Measurements from ENCODE around the gene FANCB.

Gene FANCB

DNA sequence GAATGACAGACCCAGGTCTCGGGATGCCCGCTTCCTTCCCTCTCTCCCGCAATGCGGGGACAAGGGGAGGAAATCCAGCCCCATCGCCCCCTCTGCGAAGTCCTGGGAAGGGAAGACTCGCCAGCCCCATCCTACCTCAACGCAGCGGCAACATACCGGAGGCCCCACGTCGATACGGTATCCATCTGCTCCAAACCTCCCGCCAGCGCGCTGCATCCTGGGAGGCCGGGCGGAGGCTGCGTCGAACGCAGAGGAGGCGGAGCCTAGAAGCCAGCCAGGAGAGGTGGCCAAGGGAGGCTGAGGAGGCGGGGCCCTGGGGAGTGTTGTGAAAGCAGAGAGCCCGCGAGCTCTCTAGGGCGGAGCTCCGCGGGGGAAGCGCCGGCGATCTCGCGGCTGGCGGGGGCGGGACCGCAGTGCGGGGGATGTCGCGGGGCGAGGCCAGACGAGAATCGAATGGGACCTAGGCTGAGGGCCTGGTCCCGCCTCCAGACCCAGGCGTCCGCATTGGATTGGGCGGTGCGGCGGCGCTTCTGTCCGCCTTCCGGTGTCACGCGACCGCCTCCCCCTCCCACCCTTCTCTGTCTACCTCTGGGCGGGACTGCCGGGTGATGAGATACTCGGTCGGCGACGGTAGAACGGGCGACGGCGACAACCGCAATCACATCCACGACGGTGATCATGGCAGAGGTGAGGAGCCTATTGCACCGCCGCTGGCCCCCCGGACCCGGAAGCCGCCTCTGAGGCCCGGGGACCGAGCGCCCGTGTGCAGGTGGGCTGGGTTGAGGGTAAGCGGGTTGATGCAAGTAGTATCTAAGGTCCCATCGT lies at the start of gene FANCB, which contains the start of gene MOSPD2:
Gene FANCB (minus strand): TSS at position 219 of the 825 bp plus-strand sequence. CDS start 7,559 bp downstream, outside the sequence.
Gene MOSPD2 (plus strand): TSS at position 571 of the 825 bp plus-strand sequence. CDS start 108 bp downstream, at position 679.
- DNase-seq = peak; percentile 90 to 94

- DNase-seq = no peak
Observed at GRCh38 chrX:14922437-14922836, 49.6 kb upstream of the FANCB start.

DNA sequence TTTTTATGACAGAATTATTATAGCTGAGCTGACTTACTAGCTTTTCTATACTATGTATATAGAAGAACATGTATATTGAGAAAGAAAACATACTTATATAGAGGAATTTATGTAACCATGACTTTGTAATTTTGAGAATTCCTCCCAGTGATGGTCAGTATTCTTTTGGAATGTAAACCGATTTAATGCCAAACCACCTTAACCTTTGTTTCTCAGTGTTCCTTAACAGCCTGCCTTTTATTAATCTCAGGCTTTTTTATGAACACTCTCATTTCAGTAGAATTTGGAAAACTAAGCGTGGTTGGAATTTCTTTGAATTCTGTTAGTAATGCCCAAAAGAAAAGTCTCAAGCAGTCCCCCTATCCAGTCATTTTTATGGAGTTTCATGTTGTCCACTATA lies 47.3 kb upstream of the FANCB start:
- no peak for DNase-seq

- no peak for DNase-seq
Observed at GRCh38 chrX:14919407-14919806, 46.5 kb upstream of the FANCB start.

DNA sequence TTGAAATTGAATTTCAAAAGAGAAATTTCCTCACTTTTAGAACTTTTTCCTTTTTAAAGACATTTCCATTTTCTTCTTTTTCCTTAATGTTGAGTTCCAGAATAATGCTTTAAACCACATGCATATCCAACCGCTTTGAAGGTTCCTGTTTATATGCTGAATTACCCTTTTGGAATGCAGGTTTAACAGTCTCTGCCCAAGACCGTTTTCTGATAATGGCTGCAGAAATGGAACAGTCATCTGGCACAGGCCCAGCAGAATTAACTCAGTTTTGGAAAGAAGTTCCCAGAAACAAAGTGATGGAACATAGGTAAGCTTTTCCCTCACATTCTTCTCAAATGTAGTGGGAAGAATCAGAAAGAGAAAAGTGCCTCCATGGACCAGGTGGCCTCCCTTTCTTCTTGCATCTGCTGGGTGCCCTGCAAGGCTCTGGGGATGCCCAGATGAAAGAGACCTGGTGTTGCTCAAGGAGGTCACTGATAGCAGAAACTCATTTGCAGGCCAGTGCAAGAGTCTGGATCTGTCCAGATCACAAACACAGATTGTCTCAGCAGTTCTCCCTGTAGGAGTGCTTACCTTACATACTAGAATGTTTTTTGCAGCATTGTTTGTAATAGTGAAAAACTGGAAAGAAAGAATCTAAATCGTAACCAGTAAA lies 43.3 kb upstream of the FANCB start:
- DNase-seq = no peak

DNA sequence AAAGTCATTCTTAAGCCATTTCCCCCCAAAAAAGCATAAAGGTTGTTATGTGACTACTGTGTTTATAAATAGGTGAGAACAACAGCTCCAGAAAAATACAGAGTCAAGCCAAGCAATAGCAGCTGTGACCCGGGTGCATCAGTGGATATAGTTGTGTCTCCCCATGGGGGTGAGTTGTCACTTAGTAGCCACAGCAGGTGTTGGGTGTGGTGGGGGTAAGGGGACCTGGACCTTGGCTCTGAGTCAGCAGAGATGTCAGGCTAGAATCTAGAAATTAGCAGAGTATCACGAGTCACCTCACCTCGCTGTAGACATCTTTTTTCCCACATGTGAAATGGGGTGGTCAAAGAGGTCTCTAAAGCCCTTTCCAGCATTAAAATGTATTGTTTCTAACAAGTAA lies 42.7 kb upstream of the FANCB start:
- DNase-seq = no peak

GRCh38 chrX:14913241-14913640 lies 40.4 kb upstream of the FANCB start:
- DNase-seq = no peak

DNA sequence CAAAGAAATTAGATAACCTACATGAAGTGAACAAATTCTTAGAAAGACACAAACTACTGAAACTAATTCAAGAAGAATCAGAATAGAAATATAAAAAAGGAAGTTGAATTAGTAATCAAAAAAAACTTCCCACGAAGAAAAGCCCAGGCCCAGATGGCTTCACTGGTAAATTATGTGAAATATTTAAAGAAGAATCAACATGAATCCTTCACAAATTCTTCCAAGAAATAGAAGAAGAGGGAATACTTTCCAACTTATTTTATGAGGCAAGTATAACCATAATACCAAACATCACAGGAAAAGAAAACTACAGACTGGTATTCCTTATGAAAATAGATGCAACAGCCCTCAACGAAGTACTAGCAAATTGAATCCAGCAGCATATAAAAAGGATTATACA lies 31.0 kb upstream of the FANCB start:
- no peak for DNase-seq

- DNase-seq = no peak
Observed at GRCh38 chrX:14902537-14902936, 29.7 kb upstream of the FANCB start.

GRCh38 chrX:14899607-14900006 lies 26.7 kb upstream of the FANCB start:
- no peak for DNase-seq

- no peak for DNase-seq
Observed at GRCh38 chrX:14897042-14897441, 24.2 kb upstream of the FANCB start.

- DNase-seq = no peak
Observed at GRCh38 chrX:14896273-14896672, 23.4 kb upstream of the FANCB start.

- no peak for DNase-seq
Observed at GRCh38 chrX:14886252-14886651, 13.4 kb upstream of the FANCB start.

DNA sequence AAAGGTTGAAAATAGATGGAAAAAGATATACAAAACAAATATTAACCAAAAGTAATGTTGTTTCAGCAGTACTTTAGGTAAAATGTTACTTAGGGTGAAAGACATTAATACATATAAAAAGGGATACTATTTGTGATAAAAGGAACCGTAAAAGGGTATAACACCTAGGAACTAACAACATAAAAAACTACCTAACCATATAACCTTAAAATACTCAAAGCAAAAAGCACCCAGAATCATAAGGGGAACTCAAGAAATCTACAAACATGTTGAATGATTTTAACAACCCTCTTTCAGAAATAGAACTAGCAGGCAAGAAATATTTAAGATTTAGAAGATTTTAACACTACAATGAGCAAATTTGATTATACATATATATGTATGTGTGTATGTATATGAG lies 11.8 kb upstream of the FANCB start:
- no peak for DNase-seq

- no peak for DNase-seq
Observed at GRCh38 chrX:14883826-14884225, 11.0 kb upstream of the FANCB start.

DNA sequence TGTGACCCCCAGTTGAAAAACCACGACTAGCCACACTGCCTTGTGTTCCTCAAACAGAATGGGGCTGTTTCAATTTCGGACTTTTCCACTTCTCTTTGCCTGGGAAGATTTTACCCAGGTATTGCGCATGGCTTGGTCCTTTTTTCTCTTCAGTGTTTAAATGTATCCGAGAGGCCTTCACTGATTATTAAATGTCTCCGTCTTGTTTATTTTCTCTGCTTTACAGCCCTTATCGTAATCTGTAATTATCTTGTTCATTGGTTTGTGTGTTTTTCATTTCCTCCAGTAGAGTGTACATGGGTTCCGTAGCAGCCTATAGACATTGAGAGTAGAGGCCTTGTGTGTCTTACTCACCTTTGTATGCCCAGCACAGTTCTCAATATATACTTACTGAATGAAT lies 2.8 kb upstream of the FANCB start:
- DNase-seq = no peak

- no peak for DNase-seq
Observed at GRCh38 chrX:14873676-14874049, 794 bp upstream of the FANCB start.

- DNase-seq = no peak
Observed at GRCh38 chrX:14872355-14872754, 514 bp downstream of the FANCB start.

GRCh38 chrX:14871767-14872166 lies 1.1 kb downstream of the FANCB start:
- DNase-seq = no peak

DNA sequence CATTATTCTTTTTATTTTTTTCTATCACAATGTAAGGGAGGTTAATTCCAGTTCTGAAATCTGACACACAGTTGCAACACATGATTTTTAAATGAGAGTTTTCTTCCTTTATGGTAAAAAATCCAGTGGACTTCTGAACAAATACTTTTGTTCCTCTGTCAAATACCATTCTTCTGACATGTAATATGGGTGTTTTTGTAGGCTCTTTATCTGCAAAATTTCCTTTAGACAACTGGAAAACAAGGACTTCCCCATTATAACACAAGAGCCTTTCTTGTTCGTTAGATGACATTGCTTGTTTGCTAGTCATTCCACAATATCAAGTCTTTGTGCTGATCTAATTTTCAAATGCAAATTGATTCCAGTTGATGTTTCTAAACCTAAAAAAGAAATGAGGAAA lies 7.7 kb downstream of the FANCB start:
- no peak for DNase-seq

DNA sequence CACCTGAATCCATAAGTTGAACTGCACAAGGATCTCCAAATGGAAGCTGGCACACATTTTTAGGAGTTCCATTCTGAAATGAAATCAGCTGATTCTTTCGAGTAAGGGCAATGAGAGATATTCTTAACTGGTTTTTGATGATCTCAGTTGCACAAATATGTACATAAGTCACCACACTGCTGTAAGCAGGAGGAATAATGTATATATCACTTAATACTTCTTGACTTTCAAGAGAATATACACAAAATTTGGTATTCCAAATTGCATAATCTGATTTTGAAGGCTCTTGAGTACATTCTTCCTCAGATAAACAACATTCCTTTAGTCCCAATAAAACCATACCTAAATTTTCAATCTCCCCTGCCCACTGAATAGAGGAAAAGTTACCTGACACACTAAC lies 8.2 kb downstream of the FANCB start:
- DNase-seq = no peak

GRCh38 chrX:14851526-14851925 lies 21.3 kb downstream of the FANCB start:
- no peak for DNase-seq

GRCh38 chrX:14843666-14844065 lies 29.2 kb downstream of the FANCB start:
- DNase-seq = no peak

DNA sequence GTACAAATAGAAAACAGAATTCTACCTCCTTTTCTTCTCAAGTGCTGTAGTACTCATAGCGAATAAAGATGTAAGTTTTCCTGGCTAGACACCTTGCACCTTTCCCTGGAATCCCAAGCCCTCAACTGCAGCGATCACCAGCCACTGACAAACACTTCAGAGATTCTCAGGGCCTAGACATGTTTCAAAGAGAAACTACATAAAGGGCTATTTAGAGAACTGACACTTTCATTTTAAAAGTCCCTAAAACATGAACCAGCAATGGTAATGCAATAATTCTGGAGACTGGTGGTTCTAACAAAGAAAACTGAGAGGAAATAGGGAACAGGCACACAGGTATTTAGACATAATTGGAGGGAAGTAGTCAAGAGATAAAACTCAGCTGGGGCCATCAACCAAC lies 35.7 kb downstream of the FANCB start:
- DNase-seq = no peak

DNA sequence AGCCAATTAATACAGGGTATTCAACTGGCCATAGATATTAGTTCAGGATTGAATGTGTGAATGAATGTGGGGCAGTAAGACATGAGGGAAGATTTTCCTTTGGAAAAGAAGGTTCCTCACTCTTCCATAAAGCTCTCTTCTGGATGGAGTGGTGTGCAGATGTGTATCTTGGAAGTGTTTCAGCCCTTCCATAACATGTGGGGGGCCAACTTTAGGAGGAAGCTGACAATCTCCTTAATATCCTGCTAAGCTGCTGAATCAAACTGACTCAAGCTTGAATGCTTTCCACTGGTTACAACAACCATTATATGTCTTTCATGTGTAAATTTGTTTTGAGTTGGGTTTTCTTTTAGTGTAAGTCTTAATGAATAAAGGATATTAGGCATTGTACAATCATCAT lies 40.3 kb downstream of the FANCB start:
- DNase-seq = no peak

Measured in activated CD4-positive, alpha-beta T cell treated with anti-CD3 and anti-CD28 coated beads for 4 hours (primary cell).